T-helper 1 cell (primary cell): ENCODE data around the gene CDC42EP3.

ENCODE experiments used
- DNase-seq, 5 donors: peaks; one replicate each; pipeline ENCODE4 v3.0.0-alpha.2; 2012 to 2020

Gene CDC42EP3

GRCh38 chr2:37683921-37684780 lies 12.7 kb upstream of the CDC42EP3 start:
- DNase-seq: peak in 1 of 5 donors; percentile 80

GRCh38 chr2:37683241-37683640 lies 11.8 kb upstream of the CDC42EP3 start:
- DNase-seq: no peak

- no peak for DNase-seq
Observed at GRCh38 chr2:37682473-37682872, 11.0 kb upstream of the CDC42EP3 start.

- DNase-seq: no peak
Observed at GRCh38 chr2:37681587-37681986, 10.1 kb upstream of the CDC42EP3 start.

GRCh38 chr2:37679072-37679695 lies 7.7 kb upstream of the CDC42EP3 start:
- DNase-seq: no peak

GRCh38 chr2:37676274-37676673 lies 4.8 kb upstream of the CDC42EP3 start:
- DNase-seq: no peak

GRCh38 chr2:37674946-37675345 lies 3.5 kb upstream of the CDC42EP3 start:
- no peak for DNase-seq

- DNase-seq: no peak
Observed at GRCh38 chr2:37672870-37673184, 1.4 kb upstream of the CDC42EP3 start.

- DNase-seq: peak; percentile 34 to 67 (median 50)
Observed at GRCh38 chr2:37672104-37672869, 845 bp upstream of the CDC42EP3 start.

GRCh38 chr2:37671816-37672103 lies 318 bp upstream of the CDC42EP3 start:
- peak in 1 of 5 donors; percentile 40 for DNase-seq

GRCh38 chr2:37670378-37671008 lies 949 bp downstream of the CDC42EP3 start:
- DNase-seq: no peak

- DNase-seq: no peak
Observed at GRCh38 chr2:37669446-37669845, 2.0 kb downstream of the CDC42EP3 start.

GRCh38 chr2:37667704-37668103 lies 3.7 kb downstream of the CDC42EP3 start:
- no peak for DNase-seq

GRCh38 chr2:37666772-37667171 lies 4.7 kb downstream of the CDC42EP3 start:
- no peak for DNase-seq

- DNase-seq: no peak
Observed at GRCh38 chr2:37665604-37666362, 5.7 kb downstream of the CDC42EP3 start.

GRCh38 chr2:37665043-37665442 lies 6.4 kb downstream of the CDC42EP3 start:
- no peak for DNase-seq

GRCh38 chr2:37664231-37664643 lies 7.2 kb downstream of the CDC42EP3 start:
- DNase-seq: no peak

GRCh38 chr2:37663390-37663789 lies 8.1 kb downstream of the CDC42EP3 start:
- DNase-seq: no peak

GRCh38 chr2:37659723-37660122 lies 11.7 kb downstream of the CDC42EP3 start:
- DNase-seq: no peak

- no peak for DNase-seq
Observed at GRCh38 chr2:37658682-37659081, 12.8 kb downstream of the CDC42EP3 start.

GRCh38 chr2:37657471-37657870 lies 14.0 kb downstream of the CDC42EP3 start:
- no peak for DNase-seq
